Spleen (tissue), 7 donors: ENCODE data around the gene FRMD1.

Source experiments
- CTCF ChIP-seq, 11 experiments: fragments of 200-600 bp in 7 of 11; fragments of 450-650 bp in 4 of 11; sonication (generic) in 4 of 11; IDR thresholded peaks in 8 of 11; conservative IDR thresholded peaks in 3 of 11; 1 replicate in 7 of 11; 2 replicates in 4 of 11; pipeline versions ENCODE4 v1.4.0 to v1.8.0; 2016 to 2021; ENCODE audit warnings: antibody characterized with exemption in 11 of 11, inconsistent platforms in 4 of 11, mild to moderate bottlenecking in 1 of 11
- POLR2A ChIP-seq, 3 donors: fragments of 450-650 bp; IDR thresholded peaks; one replicate each; pipeline ENCODE4 v1.5.1; 2017; ENCODE audit warnings: antibody characterized with exemption in 3 of 3, mild to moderate bottlenecking in 1 of 3
- donor health status: DM: no; HTN: no; CAD: no; lungs with moderate emphysema.
- donor health status: DM: no; HTN: no; CAD: no.
- donor health status: DM: no; HTN: no; CAD: no.

DNA sequence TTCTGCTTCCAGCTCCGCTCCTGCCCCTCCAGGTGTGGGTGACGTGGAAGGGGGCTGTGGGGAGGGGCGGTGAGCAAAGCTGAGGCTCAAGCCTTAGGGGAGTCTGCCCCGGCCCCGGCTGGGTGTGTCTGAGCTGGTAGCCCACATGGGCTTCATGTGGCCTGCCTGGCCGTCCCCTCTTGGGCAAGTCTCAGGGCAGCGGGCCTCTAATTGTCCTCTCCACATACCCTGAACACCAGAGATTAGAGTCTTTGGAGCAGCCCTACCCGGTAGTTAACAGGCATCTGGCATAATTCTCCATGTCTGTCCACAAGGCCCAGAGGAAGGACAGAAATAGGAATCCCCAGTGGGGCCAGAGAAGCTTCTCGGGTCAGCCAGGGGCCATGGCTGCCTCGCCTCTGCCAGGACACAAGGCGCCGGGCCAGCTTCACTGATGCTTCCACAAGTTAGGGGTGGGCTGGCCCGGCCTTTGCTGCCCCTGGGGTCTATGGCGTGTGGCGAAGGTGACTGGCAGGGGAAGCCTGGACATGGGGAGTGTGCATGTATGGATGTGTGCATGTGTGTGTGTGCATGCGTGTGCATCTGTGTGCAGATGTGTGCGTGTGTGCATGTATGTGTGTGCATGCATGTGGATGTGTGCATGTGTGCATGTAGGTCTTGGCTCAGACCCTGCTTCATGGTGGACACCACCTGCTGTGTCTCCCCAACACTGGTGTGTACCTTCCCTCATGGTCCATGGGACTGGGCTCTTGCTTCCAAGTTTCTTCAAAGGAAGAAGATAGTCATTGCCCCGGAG is 24.0 kb downstream of the FRMD1 start:
- TF ChIP-seq CTCF (IDR thresholded peaks at IDR 0.05 in 8 of 11, conservative IDR thresholded peaks at IDR 0.05 in 3 of 11) (no peak), POLR2A (IDR thresholded peaks at IDR 0.05) (no peak)
